AG04450 (cell line): Measurements from ENCODE around the gene COX7A1. TPM values are rescaled to one million over a fixed set of nuclear protein-coding genes. Genes with fewer than 3 reads are reported as not detected.
"Not testable (repeated sequence)": the region's sequence is repeated elsewhere in the genome, so short reads cannot be mapped to it uniquely, and the experiment has no call there.

Experiments used
- CTCF ChIA-PET: fragments of 300-600, 350-600 bp; formaldehyde crosslinking; extraction: SDS; loops from one replicate; lab custom pipeline; 2022; ENCODE audit warnings: antibody characterized with exemption, inconsistent platforms; lab: Charles Lee
- POLR2A ChIA-PET: fragments of 350-600 bp; formaldehyde crosslinking; extraction: SDS; loops from one replicate; lab custom pipeline; 2021; ENCODE audit warnings: antibody characterized with exemption, inconsistent platforms; lab: Yijun Ruan, JAX
- DNase-seq: peaks from one replicate; pipeline ENCODE4 v3.0.0-alpha.2; 2011; ENCODE audit warnings: low read depth, low spot score
- H3K27ac ChIP-seq: one replicate; pipeline ENCODE4 v1.5.1; 2012; ENCODE audit warnings: low read depth, low read length, control low read depth
- H3K27me3 ChIP-seq: one replicate; pipeline ENCODE4 v1.6.0; 2012; ENCODE audit warnings: low read length; ENCODE audit not compliant: control insufficient read depth, insufficient read depth
- H3K4me3 ChIP-seq: 2 replicates; pipeline ENCODE4 v1.5.1; 2011; ENCODE audit warnings: mild to moderate bottlenecking, low read depth, low read length, control low read depth
- H3K9me3 ChIP-seq: 2 replicates; pipeline ENCODE4 v1.5.1; 2012; ENCODE audit warnings: low read length; ENCODE audit not compliant: control insufficient read depth, insufficient read depth
- polyA minus RNA-seq: library from RNA; depleted of rRNA, polyadenylated mRNA; stranded (reverse); fragments of >200 nt; gene quantifications from 2 replicates; pipeline ENCODE4 v1.2.3, GENCODE V29; 2011; rRNA and poly(A)+ RNA removed
- polyA plus RNA-seq: library from polyadenylated mRNA; depleted of rRNA; stranded (reverse); fragments of >200 nt; gene quantifications from 2 replicates; pipeline ENCODE4 v1.2.3, GENCODE V29; 2011; rRNA removed
- TF ChIP-seq, protein P1 (sequence below): IDR thresholded peaks from 2 replicates; pipeline ENCODE4 v1.5.1; 2011; ENCODE audit warnings: low read depth, low read length, control low read depth, inconsistent platforms

Gene COX7A1
- polyA plus RNA-seq: 6.8 and 15.0 TPM in 2 replicates
- 2.3 TPM in 1 of 2 replicates, not detected in the other for polyA minus RNA-seq

DNA sequence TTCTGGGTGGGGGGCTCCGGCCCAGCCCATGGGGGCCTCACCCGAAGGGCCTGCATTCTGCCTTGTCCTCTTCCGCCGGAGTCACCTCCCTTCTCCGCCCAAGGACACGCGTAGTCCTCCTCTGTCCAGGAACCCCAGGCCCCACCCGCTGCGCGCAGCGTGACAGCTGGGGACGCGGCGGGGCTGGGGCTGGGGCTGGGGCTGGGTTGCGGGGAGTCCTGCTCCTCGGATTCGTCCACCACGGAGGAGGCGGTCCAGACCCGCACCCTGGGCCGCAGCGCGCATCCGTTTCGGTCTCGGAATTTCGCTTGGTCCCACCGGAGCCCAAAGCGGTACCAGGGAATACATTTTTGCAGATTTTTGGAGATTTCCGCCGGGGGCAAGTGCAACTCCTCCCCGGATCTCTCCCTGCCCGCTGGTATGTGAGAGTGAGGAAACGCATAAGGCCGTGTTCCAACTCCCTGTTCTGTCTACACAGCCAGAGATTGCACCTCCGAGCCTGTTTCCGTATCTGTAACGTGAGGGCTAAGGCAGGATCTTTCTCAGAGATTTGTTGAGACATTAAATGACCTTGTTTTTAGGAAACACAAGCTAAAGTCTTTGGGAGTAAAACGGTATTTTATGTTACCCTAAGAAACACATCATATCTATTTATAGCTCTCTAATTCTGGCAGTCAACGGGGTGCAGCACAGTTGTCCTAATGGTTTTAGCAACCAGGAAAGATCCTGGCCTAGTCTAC lies at the start of gene COX7A1:
Gene COX7A1 (minus strand): TSS at position 96 of the 740 bp plus-strand sequence. CDS start 40 bp downstream, at position 56.
- no peak within 1 kb of the TSS for H3K27ac ChIP-seq
- H3K9me3 ChIP-seq: no peaks in the 10 kb centered on the region; the same call in 1 of the 2 replicates
- TF ChIP-seq, protein P1, sequence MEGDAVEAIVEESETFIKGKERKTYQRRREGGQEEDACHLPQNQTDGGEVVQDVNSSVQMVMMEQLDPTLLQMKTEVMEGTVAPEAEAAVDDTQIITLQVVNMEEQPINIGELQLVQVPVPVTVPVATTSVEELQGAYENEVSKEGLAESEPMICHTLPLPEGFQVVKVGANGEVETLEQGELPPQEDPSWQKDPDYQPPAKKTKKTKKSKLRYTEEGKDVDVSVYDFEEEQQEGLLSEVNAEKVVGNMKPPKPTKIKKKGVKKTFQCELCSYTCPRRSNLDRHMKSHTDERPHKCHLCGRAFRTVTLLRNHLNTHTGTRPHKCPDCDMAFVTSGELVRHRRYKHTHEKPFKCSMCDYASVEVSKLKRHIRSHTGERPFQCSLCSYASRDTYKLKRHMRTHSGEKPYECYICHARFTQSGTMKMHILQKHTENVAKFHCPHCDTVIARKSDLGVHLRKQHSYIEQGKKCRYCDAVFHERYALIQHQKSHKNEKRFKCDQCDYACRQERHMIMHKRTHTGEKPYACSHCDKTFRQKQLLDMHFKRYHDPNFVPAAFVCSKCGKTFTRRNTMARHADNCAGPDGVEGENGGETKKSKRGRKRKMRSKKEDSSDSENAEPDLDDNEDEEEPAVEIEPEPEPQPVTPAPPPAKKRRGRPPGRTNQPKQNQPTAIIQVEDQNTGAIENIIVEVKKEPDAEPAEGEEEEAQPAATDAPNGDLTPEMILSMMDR: no peak
- ChIA-PET CTCF (interaction anchor here (0.9 to 1.1 kb wide), 3 partner anchors 18 to 92 kb away, joined by 3 to 4 read pairs (median 3); no protein-coding TSS in a partner anchor), POLR2A (interaction anchor here (0.7 kb wide), 1 partner anchor 22 kb away, joined by 3 read pairs; no protein-coding TSS in a partner anchor)
- peak within 1 kb of the TSS; percentile 17; the same call in 1 of the 2 replicates for H3K4me3 ChIP-seq
- no peak for DNase-seq
- no peaks in the 10 kb centered on the region for H3K27me3 ChIP-seq

DNA sequence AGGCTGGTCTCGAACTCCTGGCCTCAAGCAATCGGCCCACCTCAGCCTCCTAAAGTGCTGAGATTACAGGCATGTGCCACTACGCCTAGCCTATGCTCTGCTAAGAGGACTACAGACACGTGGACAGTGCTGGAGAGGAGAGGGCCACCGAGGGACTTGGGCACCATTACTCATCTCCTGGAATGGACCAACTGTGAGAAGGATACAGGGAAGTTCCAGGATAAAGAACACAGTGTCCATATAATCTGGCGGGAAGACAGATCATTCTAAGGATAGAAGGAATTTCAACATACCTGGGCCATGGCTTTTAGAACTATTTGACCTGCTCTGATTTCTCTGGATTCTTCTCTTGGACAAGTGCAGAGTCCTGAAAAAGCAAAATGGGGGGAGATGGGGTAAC lies 49.4 kb upstream of the COX7A1 start:
- H3K27me3 ChIP-seq: no peaks in the 10 kb centered on the region
- no peak overlapping the region for H3K27ac ChIP-seq
- DNase-seq: no peak
- TF ChIP-seq, protein P1: no peak
- CTCF ChIA-PET: no interaction called here
- POLR2A ChIA-PET: no interaction called here
- H3K9me3 ChIP-seq: no peaks in the 10 kb centered on the region
- H3K4me3 ChIP-seq: no peak overlapping the region

DNA sequence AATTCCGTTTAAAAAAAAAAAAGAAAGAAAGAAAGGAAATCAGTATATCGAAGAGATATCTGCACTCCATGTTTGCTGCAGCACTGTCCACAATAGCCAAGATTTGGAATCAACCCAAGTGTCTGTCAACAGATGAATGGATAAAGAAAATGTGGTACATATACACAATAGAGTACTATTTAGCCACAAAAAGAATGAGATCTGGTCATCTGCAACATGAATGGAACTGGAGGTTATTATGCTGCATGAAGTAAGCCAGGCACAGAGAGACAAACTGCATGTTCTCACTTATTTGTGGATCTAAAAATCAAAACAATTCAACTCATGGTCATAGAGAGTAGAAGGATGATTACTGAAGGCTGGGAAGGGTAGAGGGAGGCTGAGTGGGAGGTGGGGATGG lies 45.9 kb upstream of the COX7A1 start:
- CTCF ChIA-PET: no interaction called here

DNA sequence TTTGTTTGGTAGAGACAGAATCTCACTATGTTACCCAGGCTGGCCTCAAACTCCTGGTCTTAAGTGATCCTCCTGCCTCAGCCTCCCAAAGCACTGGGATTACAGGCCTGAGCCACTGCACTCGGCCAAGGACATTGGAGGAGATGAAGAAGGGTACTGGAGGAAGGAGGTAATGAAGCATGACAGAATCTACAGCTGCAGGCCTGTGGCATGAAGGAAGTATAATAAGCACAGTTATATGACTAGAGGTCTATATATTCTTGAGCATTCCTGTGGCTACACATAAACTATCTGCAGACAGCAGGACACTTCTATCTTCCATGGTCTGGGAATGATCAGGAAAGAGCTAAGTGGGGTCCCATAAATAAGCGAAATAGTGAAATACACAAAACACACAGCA lies 44.0 kb upstream of the COX7A1 start:
- ChIA-PET POLR2A (no interaction called here), CTCF (no interaction called here)

More for the DNA sequence above, 45.9 kb upstream of the COX7A1 start:
- H3K27me3 ChIP-seq: no peaks in the 10 kb centered on the region
- no peak for DNase-seq
- no peak overlapping the region for H3K4me3 ChIP-seq
- H3K9me3 ChIP-seq: no peaks in the 10 kb centered on the region
- POLR2A ChIA-PET: no interaction called here
- TF ChIP-seq, protein P1: no peak
- no peak overlapping the region for H3K27ac ChIP-seq

DNA sequence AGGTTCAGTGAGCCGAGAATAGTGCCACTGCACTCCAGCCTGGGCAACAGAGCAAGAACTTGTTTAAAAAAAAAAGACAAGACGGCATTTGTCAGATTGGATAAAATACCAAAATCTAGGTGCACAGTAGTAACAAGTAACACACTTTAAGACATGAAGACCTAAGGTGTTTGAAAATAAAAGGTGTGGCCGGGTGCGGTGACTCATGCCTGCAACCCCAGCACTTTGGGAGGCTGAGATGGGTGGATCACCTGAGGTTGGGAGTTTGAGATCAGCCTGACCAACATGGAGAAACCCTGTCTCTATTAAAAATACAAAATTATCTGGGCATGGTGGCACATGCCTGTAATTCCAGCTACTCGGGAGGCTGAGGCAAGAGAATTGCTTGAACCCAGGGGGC lies 34.5 kb upstream of the COX7A1 start:
- H3K27me3 ChIP-seq, H3K9me3 ChIP-seq, H3K27ac ChIP-seq, DNase-seq, H3K4me3 ChIP-seq: not testable (repeated sequence)
- ChIA-PET CTCF (interaction anchor here (0.8 kb wide), 1 partner anchor 17 kb away, joined by 3 read pairs; no protein-coding TSS in a partner anchor), POLR2A (interaction anchor here (0.7 kb wide), 1 partner anchor 55 kb away, joined by 6 read pairs; no protein-coding TSS in a partner anchor)

More for the DNA sequence above, 44.0 kb upstream of the COX7A1 start:
- no peak for DNase-seq
- Histone ChIP-seq H3K27ac (no peak overlapping the region), H3K27me3 (no peaks in the 10 kb centered on the region), H3K4me3 (no peak overlapping the region), H3K9me3 (no peaks in the 10 kb centered on the region)
- TF ChIP-seq, protein P1: no peak
